Colonic mucosa (tissue), 4 donors: Measurements from ENCODE around the gene ZNF80. TPM values are rescaled to one million over a fixed set of nuclear protein-coding genes. Genes with fewer than 3 reads are reported as not detected.

Experiments used
- DNase-seq: peaks from one replicate; pipeline ENCODE4 v3.0.0-alpha.2; 2020
- H3K27ac ChIP-seq: fragments of 200-600 bp; one replicate; pipeline ENCODE4 v1.8.0; 2021
- H3K27me3 ChIP-seq: fragments of 200-600 bp; one replicate; pipeline ENCODE4 v1.8.0; 2021
- H3K36me3 ChIP-seq: fragments of 200-600 bp; one replicate; pipeline ENCODE4 v1.8.0; 2021
- H3K4me1 ChIP-seq: fragments of 200-600 bp; one replicate; pipeline ENCODE4 v1.8.0; 2021; ENCODE audit warnings: mild to moderate bottlenecking
- H3K4me3 ChIP-seq: fragments of 200-600 bp; one replicate; pipeline ENCODE4 v1.8.0; 2021
- H3K9ac ChIP-seq, 2 donors: one replicate each; pipeline ENCODE4 v1.7.0; 2013; ENCODE audit warnings: control low read depth in 2 of 2, low read depth in 2 of 2, low read length in 2 of 2
- H3K9me3 ChIP-seq: fragments of 200-600 bp; one replicate; pipeline ENCODE4 v1.8.0; 2021
- CTCF ChIP-seq: fragments of 200-600 bp; IDR thresholded peaks from one replicate; pipeline ENCODE4 v1.8.0; 2022; ENCODE audit warnings: antibody characterized with exemption, mild to moderate bottlenecking
- intact Hi-C: fragments of 100-400 bp; cut with DNase I; formaldehyde crosslinking; loops from one replicate; pipeline ENCODE4 v1.14.1; 2022
- total RNA-seq, 2 donors: library from RNA; stranded (reverse); fragmentation: NEBNext Ultra II Directional in 1 of 2; extraction: Animal tissue kit (Norgen Biotek cat#: 25700) in 1 of 2; gene quantifications; one replicate each; pipeline ENCODE4 v1.2.1, GENCODE V29; 2021
- donor health status: healthy.
- donor health status: DM: no; HTN: no; CAD: no.
- donor health status: DM: no; HTN: no; CAD: no.

Gene ZNF80
- total RNA-seq, 2 donors from 2014 or later = not detected

- Histone ChIP-seq H3K27me3 (no peaks in the 10 kb centered on the region), H3K36me3 (no peaks in the 10 kb centered on the region), H3K4me1 (no peaks in the 10 kb centered on the region), H3K9ac (no peak overlapping the region), H3K4me3 (no peak overlapping the region), H3K9me3 (no peaks in the 10 kb centered on the region), H3K27ac (peak overlapping the region; percentile 50)
- DNase-seq = no peak
- TF ChIP-seq CTCF = no peak
- intact Hi-C loops = no loop called here
Measured at GRCh38 chr3:114214542-114215341, 22.6 kb downstream of the ZNF80 start.

GRCh38 chr3:114213627-114214541 lies 23.5 kb downstream of the ZNF80 start:
- no peaks in the 10 kb centered on the region for H3K27me3 ChIP-seq
- H3K9ac ChIP-seq = no peak overlapping the region
- DNase-seq = no peak
- no peaks in the 10 kb centered on the region for H3K4me1 ChIP-seq
- H3K9me3 ChIP-seq = no peaks in the 10 kb centered on the region
- no peaks in the 10 kb centered on the region for H3K36me3 ChIP-seq
- intact Hi-C loops = no loop called here
- peak overlapping the region; percentile 50 for H3K27ac ChIP-seq
- no peak overlapping the region for H3K4me3 ChIP-seq
- no peak for TF ChIP-seq CTCF

- no peaks in the 10 kb centered on the region for H3K4me1 ChIP-seq
- peak overlapping the region; percentile 50 for H3K27ac ChIP-seq
- H3K9ac ChIP-seq = no peak overlapping the region
- H3K36me3 ChIP-seq = no peaks in the 10 kb centered on the region
- no peaks in the 10 kb centered on the region for H3K27me3 ChIP-seq
- H3K4me3 ChIP-seq = no peak overlapping the region
- no peaks in the 10 kb centered on the region for H3K9me3 ChIP-seq
- TF ChIP-seq CTCF = no peak
- no peak for DNase-seq
- intact Hi-C loops = no loop called here
Measured at GRCh38 chr3:114213292-114213626, 24.1 kb downstream of the ZNF80 start.

GRCh38 chr3:114212646-114213045 lies 24.7 kb downstream of the ZNF80 start:
- TF ChIP-seq CTCF = no peak
- Histone ChIP-seq H3K4me3 (no peak overlapping the region), H3K9me3 (no peaks in the 10 kb centered on the region), H3K4me1 (no peaks in the 10 kb centered on the region), H3K27ac (no peak overlapping the region), H3K36me3 (no peaks in the 10 kb centered on the region), H3K9ac (no peak overlapping the region), H3K27me3 (no peaks in the 10 kb centered on the region)
- intact Hi-C loops = no loop called here
- no peak for DNase-seq

- no peak overlapping the region for H3K9ac ChIP-seq
- DNase-seq = no peak
- intact Hi-C loops = no loop called here
Measured at GRCh38 chr3:114207768-114208167, 29.6 kb downstream of the ZNF80 start.

More at GRCh38 chr3:114207768-114208167, 29.6 kb downstream of the ZNF80 start:
- no peaks in the 10 kb centered on the region for H3K27me3 ChIP-seq
- no peak overlapping the region for H3K4me3 ChIP-seq
- no peaks in the 10 kb centered on the region for H3K9me3 ChIP-seq
- H3K36me3 ChIP-seq = no peaks in the 10 kb centered on the region
- TF ChIP-seq CTCF = no peak
- H3K4me1 ChIP-seq = no peaks in the 10 kb centered on the region
- no peak overlapping the region for H3K27ac ChIP-seq
